ENCODE results near the gene PRKN.

The PRKN gene

GRCh38 chr6:161452241-161452640 is 1275.3 kb downstream of the PRKN start:
- no peak for DNase-seq

- no peak for DNase-seq
Observed at GRCh38 chr6:161449521-161449920, 1278.0 kb downstream of the PRKN start.

GRCh38 chr6:161446949-161447348 is 1280.6 kb downstream of the PRKN start:
- no peak for DNase-seq

DNA sequence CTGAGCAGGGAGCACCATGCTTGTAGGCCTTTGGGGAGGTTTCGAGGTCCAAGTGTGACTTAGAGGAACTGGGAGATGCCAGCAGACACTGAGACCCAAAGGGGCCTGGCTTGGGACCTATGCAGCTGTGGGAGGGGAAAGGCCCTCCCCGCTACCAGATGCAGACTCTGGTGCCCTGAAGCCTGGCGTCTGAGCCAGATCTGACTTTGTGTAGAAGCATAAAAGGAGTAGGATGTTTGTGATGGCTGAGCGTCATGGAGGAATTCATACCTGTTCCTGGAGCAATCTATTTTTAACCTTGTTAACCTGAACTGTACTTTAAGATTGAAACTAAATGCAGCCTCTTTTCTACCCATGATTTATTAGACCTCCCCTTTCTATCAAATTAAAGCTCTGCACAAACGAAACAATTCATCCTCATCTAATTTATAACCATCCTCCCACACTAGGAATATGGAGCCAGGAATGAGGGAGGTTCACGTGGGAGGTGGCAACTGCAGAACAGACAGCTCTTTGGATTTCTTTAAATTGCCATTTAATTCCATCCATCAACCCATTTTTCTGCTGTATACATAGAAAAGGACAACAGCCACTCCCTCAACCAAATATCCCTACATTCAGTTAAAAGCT is 1281.2 kb downstream of the PRKN start:
- no peak for DNase-seq

DNA sequence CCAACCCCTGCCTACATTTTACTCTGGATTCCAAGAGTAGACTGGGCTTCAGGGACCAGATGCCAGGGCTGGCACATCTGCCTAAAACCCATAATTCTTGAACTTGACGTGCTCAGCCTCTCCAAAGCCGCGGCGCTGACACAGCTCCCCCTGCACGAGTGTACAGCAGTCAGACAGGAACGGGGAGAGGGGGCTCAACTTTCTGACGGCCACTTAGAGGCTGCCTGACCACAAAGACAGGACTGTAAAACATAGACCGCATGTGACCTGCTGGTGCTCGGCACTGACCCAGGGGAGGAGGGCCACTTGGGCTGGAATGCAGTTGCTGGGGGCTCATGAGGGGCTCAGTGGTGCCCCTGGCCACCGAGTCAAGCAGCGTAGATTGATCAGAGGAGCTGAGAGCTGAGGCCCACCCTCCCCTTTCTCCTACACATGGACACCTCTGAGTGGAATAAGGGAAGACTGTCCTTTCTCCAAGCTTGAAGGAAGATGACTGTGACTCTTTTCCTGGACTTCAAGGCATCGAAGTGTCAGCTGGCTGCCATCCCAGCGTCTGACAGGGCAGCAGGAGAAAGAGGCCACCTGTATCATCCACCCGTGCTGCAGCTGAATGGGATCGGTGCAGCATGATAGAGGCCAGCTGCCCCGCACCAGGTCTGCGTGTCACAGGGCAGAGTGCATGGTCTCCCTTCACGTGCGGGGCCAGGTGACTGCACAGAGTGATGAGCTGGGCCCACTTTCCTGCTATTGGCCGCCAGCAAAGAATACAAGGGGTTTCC is 1282.4 kb downstream of the PRKN start:
- DNase-seq = no peak

GRCh38 chr6:161444464-161444863 is 1283.1 kb downstream of the PRKN start:
- DNase-seq = no peak

GRCh38 chr6:161443848-161444247 is 1283.7 kb downstream of the PRKN start:
- DNase-seq = no peak

DNA sequence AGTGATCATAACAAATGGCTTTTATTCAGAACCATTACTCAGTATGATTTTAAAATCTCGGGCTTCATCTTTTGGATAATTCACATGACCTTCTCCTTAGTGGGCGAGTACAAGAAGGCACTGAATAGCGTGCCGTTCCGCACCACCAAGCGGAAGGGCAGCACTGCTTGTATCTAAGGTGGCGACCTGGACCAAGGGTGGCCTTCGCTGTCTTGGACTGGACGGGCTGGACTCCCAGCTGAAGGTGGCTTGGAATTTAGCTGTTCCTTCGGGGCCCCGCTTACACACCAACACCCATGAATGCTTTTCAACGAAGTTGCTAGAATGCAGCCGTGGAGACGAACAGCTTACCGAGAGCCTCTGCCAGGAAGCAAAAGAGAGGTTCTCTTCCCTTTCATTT is 1285.1 kb downstream of the PRKN start:
- no peak for DNase-seq

- no peak for DNase-seq
Observed at GRCh38 chr6:161440299-161440698, 1287.3 kb downstream of the PRKN start.

GRCh38 chr6:161439093-161439492 is 1288.5 kb downstream of the PRKN start:
- no peak for DNase-seq

- DNase-seq = no peak
Observed at GRCh38 chr6:161438430-161439030, 1289.0 kb downstream of the PRKN start.

- DNase-seq = no peak
Observed at GRCh38 chr6:161437851-161438250, 1289.7 kb downstream of the PRKN start.

- DNase-seq = no peak
Observed at GRCh38 chr6:161436106-161436876, 1291.3 kb downstream of the PRKN start.

- DNase-seq = no peak
Observed at GRCh38 chr6:161435748-161436070, 1291.9 kb downstream of the PRKN start.

DNA sequence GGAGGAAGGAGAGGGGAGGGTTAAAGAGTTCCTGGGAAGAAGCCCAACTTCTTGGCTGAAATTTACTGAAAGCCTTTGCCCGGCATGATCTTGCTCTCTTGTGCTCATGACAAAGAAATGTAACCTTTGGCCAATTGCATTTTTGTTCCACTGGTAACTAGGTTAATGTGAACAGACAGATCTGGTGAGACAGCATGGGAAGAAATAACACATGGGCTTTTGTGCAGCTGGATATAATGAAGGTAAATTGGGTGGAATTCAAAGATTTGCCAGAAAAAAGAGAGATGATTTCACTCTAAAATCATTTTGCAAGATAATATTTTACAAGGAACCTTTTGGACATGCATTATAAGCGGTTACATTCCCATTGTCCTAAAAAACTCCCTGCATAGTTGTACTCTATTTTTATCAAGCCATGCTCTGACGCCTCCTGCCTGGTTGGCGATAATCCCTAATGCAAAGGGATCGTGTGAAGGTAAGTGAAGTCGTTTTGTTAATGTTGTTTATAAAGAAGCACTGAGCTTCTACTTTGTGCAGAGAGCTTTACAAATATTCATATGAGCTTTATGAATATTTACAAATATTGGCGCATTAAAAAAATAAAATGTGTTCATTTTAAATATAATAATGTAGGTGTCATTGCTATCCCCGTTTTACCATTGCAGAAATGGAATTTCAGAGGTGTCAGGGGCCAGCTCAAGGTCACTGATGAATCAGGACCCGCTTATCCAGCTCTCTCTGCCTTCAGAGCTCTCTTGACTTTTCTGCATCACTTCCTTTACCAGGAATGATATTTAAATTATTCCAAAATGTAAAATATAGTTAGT is 1292.4 kb downstream of the PRKN start:
- DNase-seq = no peak

GRCh38 chr6:161434350-161434749 is 1293.2 kb downstream of the PRKN start:
- no peak for DNase-seq

- no peak for DNase-seq
Observed at GRCh38 chr6:161432546-161432945, 1295.0 kb downstream of the PRKN start.

DNA sequence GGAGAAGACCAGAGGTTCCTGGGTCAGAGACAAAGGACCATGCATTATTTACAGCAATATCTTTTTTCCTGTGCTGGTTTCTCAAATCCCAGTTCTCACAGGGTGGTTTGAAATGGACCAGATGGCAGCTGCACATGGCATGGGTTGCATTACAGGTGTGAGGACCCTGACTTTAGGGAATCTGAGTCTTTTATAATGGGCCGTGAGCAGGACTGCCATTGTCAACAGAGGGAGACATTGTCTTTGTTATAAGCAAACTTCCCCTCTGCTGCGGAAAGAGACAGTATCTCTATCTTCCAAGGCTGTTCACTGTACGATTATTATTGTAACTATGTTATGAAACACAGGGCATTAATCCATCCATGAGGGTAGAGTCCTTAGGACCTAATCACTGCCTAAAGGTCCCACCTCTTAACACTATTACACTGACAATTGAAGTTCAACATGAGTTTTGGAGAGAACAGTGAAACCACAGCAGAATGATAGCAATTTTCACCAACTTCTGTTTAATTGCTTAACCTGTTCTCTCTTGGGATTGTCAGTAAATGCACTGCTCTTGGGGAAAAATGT is 1297.6 kb downstream of the PRKN start:
- DNase-seq = no peak

- no peak for DNase-seq
Observed at GRCh38 chr6:161424421-161424820, 1303.1 kb downstream of the PRKN start.

- DNase-seq = no peak
Observed at GRCh38 chr6:161422710-161423680, 1304.6 kb downstream of the PRKN start.

DNA sequence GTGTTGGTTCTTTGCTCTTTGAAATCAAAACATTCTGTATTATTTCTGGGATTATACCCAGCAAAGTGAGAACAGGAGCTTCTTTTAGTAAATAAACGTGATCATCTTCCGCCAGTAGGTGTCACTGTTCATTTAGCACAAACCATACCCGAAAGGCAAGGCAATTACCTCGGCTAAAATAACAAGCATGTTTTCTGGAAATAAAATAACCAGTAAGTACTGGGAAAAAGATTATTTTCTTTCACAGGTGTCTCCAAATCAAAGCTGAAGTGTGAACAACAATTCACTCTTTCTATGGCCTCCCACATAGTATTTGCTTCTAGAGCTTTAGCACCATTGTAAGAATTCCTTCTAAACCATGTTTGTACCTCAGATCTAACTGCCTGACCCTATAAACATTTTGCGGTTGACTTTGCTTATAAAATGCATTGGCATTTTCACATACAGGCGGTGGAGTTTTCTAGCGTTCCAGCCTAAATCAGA is 1309.1 kb downstream of the PRKN start:
- peak in 1 of 2 donors; percentile 48 for DNase-seq

All from CD4-positive, alpha-beta T cell treated with Interleukin-4 for 1 hour (primary cell).